ENCODE data around the gene ITGAE. TPM values are rescaled to one million over a fixed set of nuclear protein-coding genes. Genes with fewer than 3 reads are reported as not detected.

Gene ITGAE
- total and polyA plus RNA-seq, 2 experiments from 2014 or later = 11.7 to 44.9 TPM

GRCh38 chr17:3821101-3821500 lies 20.1 kb upstream of the ITGAE start (continued):
- TF ChIP-seq ZNF462 (CRISPR knock-in tag; IDR thresholded peaks at IDR 0.05) (no peak), EZH2phosphoT487 (IDR thresholded peaks at IDR 0.05; ENCODE audit: unreplicated experiment) (no peak), REST (IDR thresholded peaks at IDR 0.05; ENCODE audit: unreplicated experiment) (no peak), CTCF (conservative IDR thresholded peaks at IDR 0.05; ENCODE audit: low read depth in 2 of 2) (no peak), ETS1 (IDR thresholded peaks at IDR 0.05) (no peak), POLR2AphosphoS5 (IDR thresholded peaks at IDR 0.05; ENCODE audit: low read depth) (no peak), NANOG (IDR thresholded peaks at IDR 0.05; ENCODE audit: borderline replicate concordance) (no peak)

Measured in GM23338 (cell line).